Measurements from ENCODE around the gene DSCAML1.

- TF ChIP-seq EZH2phosphoT487 (IDR thresholded peaks at IDR 0.05; ENCODE audit: insufficient read depth, low read depth) (no peak), EZH2 (IDR thresholded peaks at IDR 0.05; ENCODE audit: insufficient read depth, poor library complexity, severe bottlenecking) (no peak)
Observed at GRCh38 chr11:117605331-117605730, 191.7 kb downstream of the DSCAML1 start.
